ENCODE results near the gene RFTN1. TPM values are rescaled to one million over a fixed set of nuclear protein-coding genes. Genes with fewer than 3 reads are reported as not detected.

The RFTN1 gene
- total and polyA plus RNA-seq, 9 of the 15 experiments (the other 6 are each of a cell fraction or from before 2014, with no cell fraction given): 0.08 to 0.51 (median 0.11) TPM; not detected in 6

GRCh38 chr3:16480861-16481545, 32.5 kb downstream of the RFTN1 start:
- no peak overlapping the region for H3K4me2 ChIP-seq (ENCODE audit: insufficient read depth, low read length)
- H3K27me3 ChIP-seq (ENCODE audit: control insufficient read depth in 2 of 2, insufficient read depth in 2 of 2, low read length in 2 of 2): peaks cover 6 to 18% of the 10 kb centered on the region in 2 experiments; a peak in 4 of 5 replicates
- ChIA-PET POLR2A (interaction anchor here (2.5 kb wide), 1 partner anchor 11 kb away, joined by 7 read pairs; no protein-coding TSS in a partner anchor), CTCF (ENCODE audit: low intra/inter-chr PET ratio) (no interaction called here)
- TF ChIP-seq CTBP1 (IDR thresholded peaks at IDR 0.05; ENCODE audit: borderline replicate concordance) (no peak), ZNF780A (CRISPR knock-in tag; IDR thresholded peaks at IDR 0.05) (no peak), ARID1B (IDR thresholded peaks at IDR 0.05) (no peak), TRIM25 (IDR thresholded peaks at IDR 0.05; ENCODE audit: borderline replicate concordance) (no peak), TBP (optimal IDR thresholded peaks at IDR 0.05; ENCODE audit: low read depth, low read length) (no peak), NFRKB (IDR thresholded peaks at IDR 0.05; ENCODE audit: low read depth) (no peak), DNMT1 (IDR thresholded peaks at IDR 0.05) (no peak), ZNF23 (CRISPR knock-in tag; IDR thresholded peaks at IDR 0.05) (no peak), MEIS2 (IDR thresholded peaks at IDR 0.05; ENCODE audit: partially characterized antibody) (no peak), ARID2 (IDR thresholded peaks at IDR 0.05) (no peak), PCBP1 (IDR thresholded peaks at IDR 0.05; ENCODE audit: low read depth, low read length, poor library complexity, severe bottlenecking) (no peak)
- intact Hi-C loops (cut with micrococcal nuclease): no loop called here
- in situ Hi-C loops (cut with MboI): no loop called here
- no peaks in the 10 kb centered on the region for H3K9me1 ChIP-seq (ENCODE audit: control insufficient read depth, insufficient read depth, low read length)
- H3K4me3 ChIP-seq: no peak overlapping the region
- H3K9ac ChIP-seq (ENCODE audit: insufficient read depth in 1 of 2, low read depth in 2 of 2, low read length in 2 of 2): no peak overlapping the region
- no peak overlapping the region for H3K27ac ChIP-seq (ENCODE audit: extremely low read depth, low read depth, low read length)
- H3K4me1 ChIP-seq (replicated peaks in 1 of 2; ENCODE audit: control insufficient read depth in 2 of 2, insufficient read depth in 2 of 2, low read length in 2 of 2): no peaks in the 10 kb centered on the region
- 1% methylated on average over 5 of the region's 5 CpGs for WGBS (ENCODE audit: insufficient coverage, low coverage, missing lambda C conversion rate)
- H4K20me1 ChIP-seq (replicated peaks; ENCODE audit: control insufficient read depth, insufficient read depth, low read length): no peaks in the 10 kb centered on the region
- no peak overlapping the region for H2AFZ ChIP-seq (ENCODE audit: low read depth, low read length)
- FAIRE-seq (peak; percentile 65), ATAC-seq (no peak), DNase-seq (ENCODE audit: extremely low read depth in 1 of 4, low spot score in 3 of 4) (no peak)
- H3K79me2 ChIP-seq (ENCODE audit: control insufficient read depth, insufficient read depth, low read length): no peaks in the 10 kb centered on the region
- no TSS peak for BruUV-seq (replicated peaks)
- no peaks in the 10 kb centered on the region for H3K36me3 ChIP-seq (ENCODE audit: control insufficient read depth, insufficient read depth, low read length)
- H3K9me3 ChIP-seq (replicated peaks; ENCODE audit: control insufficient read depth, insufficient read depth, low read depth, low read length): no peaks in the 10 kb centered on the region
